Erythroblast (primary cell): ENCODE results near the gene TMEM184C.

Experiments used
- GATA1 ChIP-seq: IDR thresholded peaks from 2 replicates; pipeline ENCODE4 v1.6.1; 2011; ENCODE audit warnings: low read depth, mild to moderate bottlenecking, control low read depth, low read length, moderate library complexity
- POLR2A ChIP-seq: IDR thresholded peaks from 2 replicates; pipeline ENCODE4 v1.6.1; 2011; ENCODE audit warnings: mild to moderate bottlenecking, low read length

DNA sequence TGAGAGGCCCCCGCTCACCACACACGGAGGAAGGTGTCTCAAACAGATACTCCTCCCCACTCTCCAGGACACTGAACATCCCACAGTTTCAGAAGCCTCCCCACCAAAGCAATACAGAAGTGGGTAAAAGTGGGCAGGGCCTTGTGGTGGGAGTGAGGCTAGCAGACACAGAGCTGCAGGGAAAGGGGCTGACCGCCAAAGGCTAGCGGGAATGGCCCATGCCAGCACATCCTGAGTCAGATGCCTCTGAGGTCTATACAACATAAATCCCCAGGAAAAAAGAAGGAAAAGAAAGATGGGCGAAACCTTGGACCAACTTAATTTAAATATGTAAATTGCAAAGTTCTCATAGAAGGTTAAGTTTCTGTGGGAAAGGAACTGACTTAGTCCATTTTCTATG lies 92.8 kb downstream of the TMEM184C start:
- no peak for TF ChIP-seq POLR2A
- no peak for TF ChIP-seq GATA1
